Measurements from ENCODE around the gene PPFIA1.

Gene PPFIA1

GRCh38 chr11:70353900-70354568 lies 83.5 kb downstream of the PPFIA1 start:
- DNase-seq (ENCODE audit: low read depth, low spot score) = no peak
- H3K4me3 ChIP-seq = no peak overlapping the region
- no peaks in the 10 kb centered on the region for H3K9me3 ChIP-seq (ENCODE audit: low read depth, low read length)
- TF ChIP-seq FOXP2 (optimal IDR thresholded peaks at IDR 0.05; ENCODE audit: control extremely low read depth, extremely low read length, insufficient read depth) (no peak), EZH2 (IDR thresholded peaks at IDR 0.05) (no peak), POLR2AphosphoS5 (IDR thresholded peaks at IDR 0.05; ENCODE audit: borderline replicate concordance, low read depth, low read length) (no peak)
- H3K9ac ChIP-seq (ENCODE audit: insufficient read length) = no peak overlapping the region
- peaks cover 78% of the 10 kb centered on the region for H3K36me3 ChIP-seq (ENCODE audit: insufficient read depth, low read length)
- no peak overlapping the region for H3K27ac ChIP-seq

GRCh38 chr11:70354629-70355028 lies 84.1 kb downstream of the PPFIA1 start:
- H3K36me3 ChIP-seq (ENCODE audit: insufficient read depth, low read length) = peaks cover 79% of the 10 kb centered on the region
- no peak overlapping the region for H3K27ac ChIP-seq
- H3K9me3 ChIP-seq (ENCODE audit: low read depth, low read length) = no peaks in the 10 kb centered on the region
- no peak overlapping the region for H3K9ac ChIP-seq (ENCODE audit: insufficient read length)
- TF ChIP-seq EZH2 (IDR thresholded peaks at IDR 0.05) = no peak
- no peak for TF ChIP-seq POLR2AphosphoS5 (IDR thresholded peaks at IDR 0.05; ENCODE audit: borderline replicate concordance, low read depth, low read length)
- no peak for TF ChIP-seq FOXP2 (optimal IDR thresholded peaks at IDR 0.05; ENCODE audit: control extremely low read depth, extremely low read length, insufficient read depth)
- DNase-seq (ENCODE audit: low read depth, low spot score) = no peak
- no peak overlapping the region for H3K4me3 ChIP-seq

GRCh38 chr11:70358753-70359152 lies 88.3 kb downstream of the PPFIA1 start:
- H3K36me3 ChIP-seq (ENCODE audit: insufficient read depth, low read length) = peaks cover 90% of the 10 kb centered on the region
- no peaks in the 10 kb centered on the region for H3K9me3 ChIP-seq (ENCODE audit: low read depth, low read length)
- no peak overlapping the region for H3K9ac ChIP-seq (ENCODE audit: insufficient read length)
- H3K4me3 ChIP-seq = no peak overlapping the region
- no peak overlapping the region for H3K27ac ChIP-seq
- DNase-seq (ENCODE audit: low read depth, low spot score) = no peak
- TF ChIP-seq FOXP2 (optimal IDR thresholded peaks at IDR 0.05; ENCODE audit: control extremely low read depth, extremely low read length, insufficient read depth) = no peak
- no peak for TF ChIP-seq EZH2 (IDR thresholded peaks at IDR 0.05)
- no peak for TF ChIP-seq POLR2AphosphoS5 (IDR thresholded peaks at IDR 0.05; ENCODE audit: borderline replicate concordance, low read depth, low read length)

- H3K36me3 ChIP-seq (ENCODE audit: insufficient read depth, low read length) = peaks cover 88% of the 10 kb centered on the region
- no peak for DNase-seq (ENCODE audit: low read depth, low spot score)
- H3K9ac ChIP-seq (ENCODE audit: insufficient read length) = no peak overlapping the region
Observed at GRCh38 chr11:70359451-70360205, 89.1 kb downstream of the PPFIA1 start.

GRCh38 chr11:70360211-70360610 lies 89.7 kb downstream of the PPFIA1 start:
- DNase-seq (ENCODE audit: low read depth, low spot score) = no peak
- Histone ChIP-seq H3K27ac (no peak overlapping the region), H3K9me3 (ENCODE audit: low read depth, low read length) (no peaks in the 10 kb centered on the region), H3K9ac (ENCODE audit: insufficient read length) (no peak overlapping the region), H3K36me3 (ENCODE audit: insufficient read depth, low read length) (peaks cover 88% of the 10 kb centered on the region), H3K4me3 (no peak overlapping the region)
- no peak for TF ChIP-seq FOXP2 (optimal IDR thresholded peaks at IDR 0.05; ENCODE audit: control extremely low read depth, extremely low read length, insufficient read depth)

More at GRCh38 chr11:70359451-70360205, 89.1 kb downstream of the PPFIA1 start:
- Histone ChIP-seq H3K4me3 (no peak overlapping the region), H3K27ac (no peak overlapping the region), H3K9me3 (ENCODE audit: low read depth, low read length) (no peaks in the 10 kb centered on the region)
- no peak for TF ChIP-seq POLR2AphosphoS5 (IDR thresholded peaks at IDR 0.05; ENCODE audit: borderline replicate concordance, low read depth, low read length)
- no peak for TF ChIP-seq EZH2 (IDR thresholded peaks at IDR 0.05)
- TF ChIP-seq FOXP2 (optimal IDR thresholded peaks at IDR 0.05; ENCODE audit: control extremely low read depth, extremely low read length, insufficient read depth) = no peak

- no peak overlapping the region for H3K27ac ChIP-seq
Observed at GRCh38 chr11:70364178-70364577, 93.7 kb downstream of the PPFIA1 start.

GRCh38 chr11:70364745-70365543 lies 94.5 kb downstream of the PPFIA1 start:
- Histone ChIP-seq H3K27ac (no peak overlapping the region), H3K36me3 (ENCODE audit: insufficient read depth, low read length) (peaks cover 85% of the 10 kb centered on the region), H3K9me3 (ENCODE audit: low read depth, low read length) (no peaks in the 10 kb centered on the region), H3K4me3 (no peak overlapping the region), H3K9ac (ENCODE audit: insufficient read length) (no peak overlapping the region)
- DNase-seq (ENCODE audit: low read depth, low spot score) = no peak
- TF ChIP-seq FOXP2 (optimal IDR thresholded peaks at IDR 0.05; ENCODE audit: control extremely low read depth, extremely low read length, insufficient read depth) = no peak
- TF ChIP-seq POLR2AphosphoS5 (IDR thresholded peaks at IDR 0.05; ENCODE audit: borderline replicate concordance, low read depth, low read length) = no peak
- TF ChIP-seq EZH2 (IDR thresholded peaks at IDR 0.05) = no peak

More at GRCh38 chr11:70364178-70364577, 93.7 kb downstream of the PPFIA1 start:
- H3K9me3 ChIP-seq (ENCODE audit: low read depth, low read length) = no peaks in the 10 kb centered on the region
- peaks cover 85% of the 10 kb centered on the region for H3K36me3 ChIP-seq (ENCODE audit: insufficient read depth, low read length)
- no peak for DNase-seq (ENCODE audit: low read depth, low spot score)
- TF ChIP-seq FOXP2 (optimal IDR thresholded peaks at IDR 0.05; ENCODE audit: control extremely low read depth, extremely low read length, insufficient read depth) (no peak), POLR2AphosphoS5 (IDR thresholded peaks at IDR 0.05; ENCODE audit: borderline replicate concordance, low read depth, low read length) (no peak), EZH2 (IDR thresholded peaks at IDR 0.05) (no peak)
- H3K9ac ChIP-seq (ENCODE audit: insufficient read length) = no peak overlapping the region
- H3K4me3 ChIP-seq = no peak overlapping the region

GRCh38 chr11:70365544-70365927 lies 95.0 kb downstream of the PPFIA1 start:
- Histone ChIP-seq H3K4me3 (no peak overlapping the region), H3K9ac (ENCODE audit: insufficient read length) (no peak overlapping the region), H3K27ac (no peak overlapping the region), H3K9me3 (ENCODE audit: low read depth, low read length) (no peaks in the 10 kb centered on the region), H3K36me3 (ENCODE audit: insufficient read depth, low read length) (peaks cover 80% of the 10 kb centered on the region)
- DNase-seq (ENCODE audit: low read depth, low spot score) = no peak
- no peak for TF ChIP-seq POLR2AphosphoS5 (IDR thresholded peaks at IDR 0.05; ENCODE audit: borderline replicate concordance, low read depth, low read length)
- TF ChIP-seq EZH2 (IDR thresholded peaks at IDR 0.05) = no peak
- TF ChIP-seq FOXP2 (optimal IDR thresholded peaks at IDR 0.05; ENCODE audit: control extremely low read depth, extremely low read length, insufficient read depth) = no peak

Data from SK-N-MC (cell line).